OCI-LY7 (cell line): Measurements from ENCODE around the gene NCEH1. TPM values are rescaled to one million over a fixed set of nuclear protein-coding genes. Genes with fewer than 3 reads are reported as not detected.

Source experiments
- BruUV-seq: library from RNA; stranded (reverse); fragments of 400-500 nt; replicated peaks from 2 replicates; lab custom pipeline; 2021; lab: Mats Ljungman, UMichigan
- CTCF ChIA-PET: fragments of 300-600 bp; sonication (Branson Sonifier 250); formaldehyde crosslinking; loops from one replicate; lab custom pipeline; 2022; ENCODE audit warnings: antibody characterized with exemption; ENCODE audit not compliant: unreplicated experiment; lab: Charles Lee
- POLR2A ChIA-PET: fragments of 300-600 bp; sonication (Branson Sonifier 250); formaldehyde crosslinking; loops from one replicate; lab custom pipeline; 2022; ENCODE audit warnings: antibody characterized with exemption; lab: Charles Lee
- DNase-seq: peaks from one replicate; pipeline ENCODE4 v3.0.0-alpha.2; 2015; ENCODE audit warnings: low spot score
- H2AFZ ChIP-seq: fragments of 200-600 bp; sonication (generic), shearing (Covaris generic); 2 replicates; pipeline ENCODE4 v1.6.1; 2014; ENCODE audit warnings: mild to moderate bottlenecking, antibody characterized with exemption, low read length, moderate library complexity
- H3K27ac ChIP-seq: fragments of 200-600 bp; sonication (generic); 2 replicates; pipeline ENCODE4 v1.5.1; 2014; ENCODE audit warnings: mixed run types, low read depth, mild to moderate bottlenecking, moderate library complexity, low read length, inconsistent platforms; ENCODE audit not compliant: poor library complexity, severe bottlenecking
- H3K36me3 ChIP-seq: fragments of 200-600 bp; sonication (generic); 2 replicates; pipeline ENCODE4 v1.6.1; 2014; ENCODE audit warnings: mild to moderate bottlenecking, antibody characterized with exemption, low read length, moderate library complexity, mixed read lengths; ENCODE audit not compliant: insufficient read depth
- H3K4me1 ChIP-seq: fragments of 200-600 bp; sonication (generic); 2 replicates; pipeline ENCODE4 v1.5.1; 2014; ENCODE audit warnings: mild to moderate bottlenecking, low read length; ENCODE audit not compliant: insufficient read depth, poor library complexity, severe bottlenecking
- H3K4me2 ChIP-seq: fragments of 200-600 bp; sonication (generic); 2 replicates; pipeline ENCODE4 v1.6.1; 2014; ENCODE audit warnings: mild to moderate bottlenecking, low read length
- H3K4me3 ChIP-seq: fragments of 200-600 bp; sonication (generic); 2 replicates; pipeline ENCODE4 v1.5.1; 2014; ENCODE audit warnings: mild to moderate bottlenecking, low read depth, low read length; ENCODE audit not compliant: poor library complexity, severe bottlenecking
- H3K79me2 ChIP-seq: fragments of 200-600 bp; sonication (generic); 2 replicates; pipeline ENCODE4 v1.6.1; 2016; ENCODE audit warnings: low read depth, mild to moderate bottlenecking, low read length, moderate library complexity, mixed read lengths; ENCODE audit not compliant: insufficient read depth
- H3K9me2 ChIP-seq: fragments of 200-600 bp; sonication (generic); 2 replicates; pipeline ENCODE4 v1.6.1; 2016; ENCODE audit warnings: mild to moderate bottlenecking, low read length, mixed read lengths; ENCODE audit not compliant: insufficient read depth
- H3K9me3 ChIP-seq: fragments of 200-600 bp; sonication (generic); 2 replicates; pipeline ENCODE4 v1.6.1; 2014; ENCODE audit warnings: mild to moderate bottlenecking, mixed run types, low read length, mixed read lengths
- H4K20me1 ChIP-seq: fragments of 200-600 bp; sonication (generic); 2 replicates; pipeline ENCODE4 v1.6.1; 2014; ENCODE audit warnings: mild to moderate bottlenecking, antibody characterized with exemption, low read length, moderate library complexity, mixed read lengths; ENCODE audit not compliant: insufficient read depth
- CTCF ChIP-seq: fragments of 200-600 bp; sonication (generic); conservative IDR thresholded peaks from 2 replicates; pipeline ENCODE4 v1.5.1; 2014; ENCODE audit warnings: mild to moderate bottlenecking, antibody characterized with exemption, low read length, moderate library complexity, mixed read lengths
- EZH2phosphoT487 ChIP-seq: fragments of 200-600 bp; sonication (generic); IDR thresholded peaks from 2 replicates; pipeline ENCODE4 v1.6.1; 2018; ENCODE audit warnings: low read depth, borderline replicate concordance, mild to moderate bottlenecking, mixed run types, antibody characterized with exemption, low read length, moderate library complexity, mixed read lengths
- intact Hi-C: fragments of 100-400 bp; cut with micrococcal nuclease; formaldehyde crosslinking; loops from one replicate; pipeline ENCODE4 v1.10.0; 2022; ENCODE audit not compliant: unreplicated experiment
- total RNA-seq, 2 experiments: library from RNA; depleted of rRNA in 1 of 2; stranded (reverse); fragments of >200 nt in 1 of 2; shearing (Covaris generic) in 1 of 2; gene quantifications; 2 replicates each; pipeline ENCODE4 v1.2.3, GENCODE V29; 2014 to 2022

The NCEH1 gene
- total RNA-seq, 2 experiments from 2014 or later: 2.7 to 8.2 TPM

- CTCF ChIA-PET: no interaction called here
- H3K36me3 ChIP-seq: no peaks in the 10 kb centered on the region
- TF ChIP-seq CTCF (no peak), EZH2phosphoT487 (no peak)
- H3K79me2 ChIP-seq: no peaks in the 10 kb centered on the region
- intact Hi-C loops: no loop called here
- no peak overlapping the region for H3K4me3 ChIP-seq
- H3K4me2 ChIP-seq: no peak overlapping the region
- H3K9me3 ChIP-seq: no peaks in the 10 kb centered on the region
- DNase-seq: no peak
- no peaks in the 10 kb centered on the region for H3K9me2 ChIP-seq
- H2AFZ ChIP-seq: no peak overlapping the region
- POLR2A ChIA-PET: interaction anchor here (0.7 to 1.2 kb wide), 3 partner anchors 10 to 512 kb away, joined by 3 to 5 read pairs (median 5); no protein-coding TSS in a partner anchor
- H3K4me1 ChIP-seq: no peaks in the 10 kb centered on the region
- no peaks in the 10 kb centered on the region for H4K20me1 ChIP-seq
- H3K27ac ChIP-seq: no peak overlapping the region
- no TSS peak for BruUV-seq
These were observed 57.8 kb downstream of the NCEH1 start for GRCh38 chr3:172653004-172653572.

GRCh38 chr3:172651936-172652625, 58.8 kb downstream of the NCEH1 start:
- ChIA-PET CTCF (no interaction called here), POLR2A (interaction anchor here (0.7 kb wide), 2 partner anchors 14 to 513 kb away, joined by 3 read pairs; no protein-coding TSS in a partner anchor)
- BruUV-seq: no TSS peak
- DNase-seq: no peak
- Histone ChIP-seq H3K27ac (no peak overlapping the region), H3K9me2 (no peaks in the 10 kb centered on the region), H4K20me1 (no peaks in the 10 kb centered on the region), H3K36me3 (no peaks in the 10 kb centered on the region), H3K9me3 (no peaks in the 10 kb centered on the region), H3K79me2 (no peaks in the 10 kb centered on the region), H3K4me1 (no peaks in the 10 kb centered on the region), H3K4me2 (no peak overlapping the region), H2AFZ (no peak overlapping the region), H3K4me3 (no peak overlapping the region)
- no peak for TF ChIP-seq CTCF
- TF ChIP-seq EZH2phosphoT487: no peak
- intact Hi-C loops: no loop called here

DNA sequence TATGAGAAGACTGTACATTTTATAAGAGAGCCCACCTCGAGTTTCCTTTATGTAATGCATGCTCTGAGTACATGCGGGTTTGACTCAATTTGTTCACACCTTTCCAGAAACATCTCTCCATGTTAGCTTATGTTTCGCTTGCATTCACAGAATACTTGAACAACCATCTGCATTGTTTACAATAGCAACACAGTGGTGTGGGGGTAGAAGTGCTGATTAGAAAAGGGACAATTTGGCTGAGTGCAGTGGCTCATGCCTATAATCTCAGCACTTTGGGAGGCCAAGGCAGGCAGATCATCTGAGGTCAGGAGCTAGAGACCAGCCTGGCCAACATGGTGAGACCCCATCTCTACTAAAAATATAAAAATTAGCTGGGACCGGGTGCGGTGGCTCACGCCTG, 60.9 kb downstream of the NCEH1 start:
- Histone ChIP-seq H3K4me2 (no peak overlapping the region), H3K79me2 (no peaks in the 10 kb centered on the region), H3K9me3 (no peaks in the 10 kb centered on the region), H2AFZ (no peak overlapping the region), H3K36me3 (no peaks in the 10 kb centered on the region), H3K27ac (no peak overlapping the region), H3K9me2 (no peaks in the 10 kb centered on the region), H3K4me3 (no peak overlapping the region), H4K20me1 (no peaks in the 10 kb centered on the region), H3K4me1 (no peaks in the 10 kb centered on the region)
- ChIA-PET POLR2A (no interaction called here), CTCF (no interaction called here)
- no TSS peak for BruUV-seq
- TF ChIP-seq CTCF: no peak
- TF ChIP-seq EZH2phosphoT487: no peak
- DNase-seq: no peak
- intact Hi-C loops: no loop called here
